Small intestine (tissue), 7 donors: ENCODE measurements around the gene NR2F1. TPM values are rescaled to one million over a fixed set of nuclear protein-coding genes. Genes with fewer than 3 reads are reported as not detected.

ENCODE experiments used
- DNase-seq, 2 donors: peaks; one replicate each; pipeline versions ENCODE4 v3.0.0 to v3.0.0-alpha.2; 2013
- FAIRE-seq: peaks from 2 replicates; lab custom pipeline; 2012; peaks lifted over from hg19 to GRCh38; lab: Jason Lieb, UNC
- H3K27ac ChIP-seq, 3 donors: one replicate each; pipeline ENCODE4 v1.5.1; 2013; ENCODE audit warnings: low read length in 2 of 3, mild to moderate bottlenecking in 2 of 3, control low read depth in 1 of 3, inconsistent platforms in 1 of 3, low read depth in 1 of 3, moderate library complexity in 1 of 3
- H3K27me3 ChIP-seq, 3 donors: one replicate each; pipeline ENCODE4 v1.6.1; 2013; ENCODE audit warnings: low read length in 3 of 3, inconsistent platforms in 1 of 3; ENCODE audit not compliant: control insufficient read depth in 3 of 3, insufficient read depth in 3 of 3
- H3K36me3 ChIP-seq, 3 donors: one replicate each; pipeline ENCODE4 v1.6.1; 2013; ENCODE audit warnings: low read length in 3 of 3, inconsistent platforms in 1 of 3, low read depth in 1 of 3, mild to moderate bottlenecking in 1 of 3, moderate library complexity in 1 of 3; ENCODE audit not compliant: control insufficient read depth in 3 of 3, insufficient read depth in 2 of 3
- H3K4me1 ChIP-seq, 3 donors: one replicate each; pipeline ENCODE4 v1.6.1; 2013; ENCODE audit warnings: low read length in 2 of 3, inconsistent platforms in 1 of 3, low read depth in 1 of 3, mild to moderate bottlenecking in 1 of 3, moderate library complexity in 1 of 3; ENCODE audit not compliant: control insufficient read depth in 3 of 3, insufficient read depth in 2 of 3
- H3K4me3 ChIP-seq, 3 donors: one replicate each; pipeline ENCODE4 v1.5.1; 2013; ENCODE audit warnings: low read length in 3 of 3, control low read depth in 1 of 3, inconsistent platforms in 1 of 3, low read depth in 1 of 3, mild to moderate bottlenecking in 1 of 3, moderate library complexity in 1 of 3
- H3K9me3 ChIP-seq, 2 donors: one replicate each; pipeline ENCODE4 v1.6.1; 2013; ENCODE audit warnings: low read depth in 1 of 2, low read length in 1 of 2; ENCODE audit not compliant: control insufficient read depth in 2 of 2, insufficient read depth in 1 of 2
- WGBS, 3 donors: extraction: QIAGEN DNeasy Blood & Tissue Kit; methylation state at CpG; one replicate each; pipeline ENCODE4 v1.1.7; 2013; 5-methylcytosine and 5-hydroxymethylcytosine counted together
- polyA plus RNA-seq, 4 donors: library from polyadenylated mRNA; stranded (reverse) in 3 of 4; unstranded in 1 of 4; fragments of 200-250 nt in 3 of 4; fragments of 120-200 nt in 1 of 4; gene quantifications; one replicate each; pipeline versions ENCODE4 v1.2.1 to v1.2.3, GENCODE V29; 2013
- donor health status: healthy with polysubstance abuse.
- donor health status: control.
- donor health status: control.
- donor health status: Bipolar disorder and iron deficiency.
- donor health status: healthy.

The NR2F1 gene
- polyA plus RNA-seq, 4 donors, result 0.67 to 12.1 (median 3.7) TPM

DNA sequence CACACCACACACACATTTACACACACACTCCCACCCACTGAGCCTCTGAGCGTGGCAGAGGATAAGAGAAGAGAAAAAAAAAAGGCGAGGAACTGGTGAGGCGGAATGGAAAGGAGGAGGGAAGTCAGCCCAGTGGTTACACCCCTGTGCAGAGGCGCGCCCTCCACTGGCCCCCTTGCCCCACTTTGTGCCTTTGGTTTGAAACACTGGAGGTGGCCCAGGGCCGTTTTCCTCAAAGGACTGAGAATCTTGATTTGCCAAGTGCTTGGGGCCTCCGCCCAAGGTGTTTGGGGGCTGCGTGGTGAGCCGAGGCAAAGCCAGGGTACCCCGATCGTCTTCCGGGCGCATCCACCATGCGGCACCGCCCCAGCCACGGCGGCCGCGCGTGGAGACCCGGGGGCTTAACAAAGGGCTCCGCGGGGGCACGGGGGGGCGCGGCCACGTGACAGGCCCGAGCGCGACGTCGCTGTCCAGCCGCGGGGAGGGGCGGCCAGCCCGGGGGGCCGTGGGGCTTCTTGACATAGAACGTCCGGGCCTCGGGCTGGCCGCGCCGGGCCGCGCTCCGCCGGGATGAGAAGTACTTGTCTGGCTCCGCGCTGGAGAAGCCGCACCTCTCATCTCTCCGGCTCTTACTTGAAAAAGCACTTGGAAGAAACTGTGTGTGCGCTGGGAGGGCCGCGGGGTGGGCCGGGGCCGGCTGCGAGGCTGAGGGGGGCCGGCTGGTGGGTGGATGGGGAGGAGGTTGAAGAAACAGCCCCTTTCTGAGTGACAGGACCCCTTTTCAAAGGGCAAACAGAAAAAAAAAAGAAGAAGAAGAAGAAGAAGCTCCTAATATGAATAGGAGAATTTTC lies 21.0 kb downstream of the NR2F1 start:
- DNase-seq, result peak in 1 of 2 donors; percentile 21
- peaks cover 0 to 8% (median 0%) of the 10 kb centered on the region in 3 donors for H3K4me1 ChIP-seq
- no peaks in the 10 kb centered on the region for H3K9me3 ChIP-seq
- no peak for FAIRE-seq
- no peaks in the 10 kb centered on the region for H3K36me3 ChIP-seq
- 9 to 15% (median 11%) methylated on average over 53 to 58 of the region's 58 CpGs for WGBS, 3 donors
- peaks cover 0 to 91% (median 37%) of the 10 kb centered on the region in 3 donors for H3K27me3 ChIP-seq
- no peak overlapping the region for H3K27ac ChIP-seq
- H3K4me3 ChIP-seq, result no peak overlapping the region

DNA sequence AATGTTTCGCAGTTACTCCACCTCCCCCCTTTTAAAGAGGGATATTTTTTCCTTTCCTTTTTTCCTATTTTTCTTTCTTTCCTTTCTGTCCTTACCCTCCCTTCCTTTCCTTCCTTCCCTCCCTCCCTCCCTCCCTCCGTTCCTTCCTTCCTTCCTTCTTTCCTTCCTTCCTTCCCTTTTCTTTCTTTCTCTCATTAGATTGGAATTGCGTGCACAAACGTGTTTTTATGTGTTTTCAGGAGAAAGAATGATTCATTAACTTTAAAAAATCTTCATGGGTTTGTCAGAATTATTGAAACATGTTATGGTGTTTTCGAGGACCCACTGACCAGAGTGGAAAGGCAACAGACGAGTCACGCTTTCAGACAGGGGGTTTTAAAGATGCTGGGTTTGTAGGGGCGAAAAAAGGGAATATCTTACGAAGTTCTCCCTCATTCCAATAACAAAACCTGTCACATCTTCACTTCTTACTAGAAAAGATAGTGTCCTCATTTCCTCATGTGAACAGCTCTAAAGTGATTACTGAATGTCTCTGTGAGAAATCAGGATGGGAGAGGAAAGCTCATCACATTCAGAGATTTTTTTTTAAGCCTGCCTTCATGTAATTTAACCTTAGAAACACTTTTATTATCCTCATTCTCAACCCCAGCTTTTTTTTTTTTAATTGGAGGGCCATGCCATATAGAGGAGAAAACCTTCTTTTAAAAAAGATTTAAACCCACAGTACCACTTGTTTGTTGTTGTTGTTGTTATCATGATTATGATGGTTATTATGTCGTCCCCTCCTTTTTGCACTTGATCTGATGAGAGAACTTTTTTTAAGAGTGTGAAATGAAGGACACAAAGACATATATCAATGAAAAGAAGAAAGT lies 21.9 kb downstream of the NR2F1 start:
- Histone ChIP-seq H3K27ac (no peak overlapping the region), H3K4me3 (no peak overlapping the region)
- no peak for FAIRE-seq

DNA sequence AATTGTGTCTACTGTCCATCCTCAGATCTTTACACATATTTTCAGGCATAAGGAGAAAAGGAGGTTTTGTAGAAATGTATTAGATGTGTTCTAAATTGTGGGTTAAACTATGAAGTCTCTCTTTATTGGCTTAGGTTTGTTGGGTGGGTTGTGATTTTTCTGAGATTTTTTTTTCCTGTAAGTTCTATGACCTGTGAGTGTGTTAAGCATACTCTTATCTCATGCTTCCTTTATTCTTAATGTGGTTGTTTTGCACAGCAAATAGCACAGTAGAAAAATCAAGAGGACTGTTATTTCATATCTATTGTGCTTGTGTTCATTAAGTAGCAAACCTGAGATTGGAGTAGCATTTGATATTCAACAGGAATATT lies 23.3 kb downstream of the NR2F1 start:
- peaks cover 0 to 8% (median 0%) of the 10 kb centered on the region in 3 donors for H3K4me1 ChIP-seq
- no peak for DNase-seq
- no peaks in the 10 kb centered on the region for H3K9me3 ChIP-seq
- FAIRE-seq, result no peak
- no peak overlapping the region for H3K27ac ChIP-seq
- peaks cover 0 to 87% (median 32%) of the 10 kb centered on the region in 3 donors for H3K27me3 ChIP-seq
- no peaks in the 10 kb centered on the region for H3K36me3 ChIP-seq
- no peak overlapping the region for H3K4me3 ChIP-seq

More for the DNA sequence above, 21.9 kb downstream of the NR2F1 start:
- Histone ChIP-seq H3K9me3 (no peaks in the 10 kb centered on the region), H3K36me3 (no peaks in the 10 kb centered on the region), H3K4me1 (peaks cover 0 to 8% (median 0%) of the 10 kb centered on the region in 3 donors), H3K27me3 (peaks cover 0 to 88% (median 31%) of the 10 kb centered on the region in 3 donors)
- 21 to 36% (median 28%) methylated on average over 10 of the region's 10 CpGs for WGBS, 3 donors
- DNase-seq, result peak in 1 of 2 donors; percentile 6

DNA sequence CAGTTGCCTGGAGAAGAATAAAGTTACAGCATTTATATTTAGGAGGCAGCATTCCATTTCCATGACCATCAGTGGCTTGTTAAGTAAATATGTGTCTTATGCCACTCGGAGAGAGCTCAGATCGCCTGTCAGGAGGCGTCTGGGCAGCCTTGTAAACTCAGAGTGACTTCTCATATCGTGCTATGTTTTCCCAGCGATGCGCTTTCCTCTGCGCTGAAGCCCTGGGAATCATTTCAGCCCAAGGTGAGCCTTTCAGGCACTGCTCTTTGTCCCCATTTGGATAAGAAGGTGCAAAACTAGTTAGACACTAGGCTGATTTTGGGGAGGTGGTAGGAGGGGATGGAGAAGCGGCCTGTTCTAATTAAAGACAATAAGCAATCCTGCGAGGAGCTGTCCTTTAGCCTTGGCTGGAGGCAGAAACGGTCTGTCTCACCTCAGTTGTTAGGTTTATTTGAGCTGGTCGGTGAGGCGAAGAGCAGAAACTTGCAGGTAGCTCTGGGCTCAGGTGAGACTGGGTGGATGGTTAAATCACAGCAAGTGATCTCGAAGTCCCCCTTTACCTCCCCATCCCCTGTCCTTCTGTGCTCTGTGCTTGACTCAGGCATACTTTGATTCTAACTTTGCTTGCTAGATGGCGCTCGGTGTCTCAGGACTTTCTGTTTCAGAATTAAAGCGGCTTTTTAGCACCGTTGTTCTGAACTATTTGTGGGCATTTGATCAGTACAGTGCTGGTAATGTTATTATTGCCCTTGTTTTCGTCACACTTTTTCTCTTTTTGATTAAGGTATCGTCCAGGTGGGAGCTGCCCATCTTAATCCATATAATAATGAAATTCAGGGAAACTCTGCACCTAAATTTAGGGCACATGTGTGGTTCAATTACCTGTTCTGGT lies 24.6 kb downstream of the NR2F1 start:
- Histone ChIP-seq H3K4me1 (peaks cover 0 to 7% (median 0%) of the 10 kb centered on the region in 3 donors), H3K9me3 (no peaks in the 10 kb centered on the region), H3K36me3 (no peaks in the 10 kb centered on the region), H3K27ac (no peak overlapping the region), H3K4me3 (no peak overlapping the region), H3K27me3 (peaks cover 0 to 85% (median 34%) of the 10 kb centered on the region in 3 donors)
- WGBS, 3 donors, result 7 to 11% (median 9%) methylated on average over 19 of the region's 19 CpGs
- peak; percentile 62 to 67 for DNase-seq
- FAIRE-seq, result no peak

DNA sequence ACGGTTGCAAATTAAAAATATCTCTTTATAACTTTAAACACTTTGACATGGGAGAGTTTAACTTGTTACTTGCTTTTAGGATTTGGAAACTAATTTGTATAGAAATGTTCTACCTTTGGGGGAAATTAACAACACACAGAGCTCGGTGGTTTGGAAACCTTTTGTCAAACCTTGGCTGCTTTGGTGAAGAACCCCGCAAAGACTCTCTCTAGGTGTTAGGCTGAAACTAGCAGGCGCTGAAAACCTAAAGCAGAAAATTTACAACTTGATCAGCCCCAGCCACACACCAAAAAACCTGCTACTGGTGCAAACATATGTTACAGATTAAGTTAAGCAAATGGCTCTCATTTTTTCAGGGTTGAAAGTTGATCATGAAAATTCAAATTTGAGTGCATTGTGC lies 25.8 kb downstream of the NR2F1 start:
- Histone ChIP-seq H3K27ac (no peak overlapping the region), H3K36me3 (no peaks in the 10 kb centered on the region), H3K27me3 (peaks cover 0 to 79% (median 31%) of the 10 kb centered on the region in 3 donors), H3K4me1 (peaks cover 0 to 6% (median 0%) of the 10 kb centered on the region in 3 donors), H3K4me3 (no peak overlapping the region), H3K9me3 (no peaks in the 10 kb centered on the region)
- peak in 1 of 2 donors; percentile 5 for DNase-seq
- FAIRE-seq, result no peak
- WGBS, 3 donors, result 6 to 13% (median 10%) methylated on average over 4 of the region's 4 CpGs

DNA sequence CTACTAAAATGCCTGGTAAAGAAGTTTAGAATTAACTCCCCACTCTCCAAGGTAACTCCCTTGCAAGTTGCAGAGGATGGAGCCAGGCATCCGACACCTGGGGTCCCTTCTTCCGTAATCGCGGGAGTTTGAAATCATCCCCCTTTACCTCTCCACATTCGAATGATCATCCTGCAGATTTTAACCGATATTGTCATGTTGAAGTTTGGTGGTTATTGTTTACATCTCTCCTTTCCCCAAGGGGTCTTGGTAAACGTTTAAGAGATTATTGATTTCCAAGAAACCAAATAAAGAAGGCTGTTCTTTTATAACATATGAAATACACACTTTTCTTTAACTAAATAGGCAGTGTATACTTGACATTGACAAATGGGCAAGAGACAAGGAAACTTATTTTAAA lies 26.7 kb downstream of the NR2F1 start:
- DNase-seq (no peak), FAIRE-seq (no peak)
- WGBS, 3 donors, result 10 to 14% (median 13%) methylated on average over 7 of the region's 7 CpGs
- peaks cover 0 to 4% (median 0%) of the 10 kb centered on the region in 3 donors for H3K4me1 ChIP-seq
- H3K36me3 ChIP-seq, result no peaks in the 10 kb centered on the region
- peaks cover 0 to 77% (median 28%) of the 10 kb centered on the region in 3 donors for H3K27me3 ChIP-seq
- no peak overlapping the region for H3K27ac ChIP-seq
- no peaks in the 10 kb centered on the region for H3K9me3 ChIP-seq
- H3K4me3 ChIP-seq, result no peak overlapping the region

DNA sequence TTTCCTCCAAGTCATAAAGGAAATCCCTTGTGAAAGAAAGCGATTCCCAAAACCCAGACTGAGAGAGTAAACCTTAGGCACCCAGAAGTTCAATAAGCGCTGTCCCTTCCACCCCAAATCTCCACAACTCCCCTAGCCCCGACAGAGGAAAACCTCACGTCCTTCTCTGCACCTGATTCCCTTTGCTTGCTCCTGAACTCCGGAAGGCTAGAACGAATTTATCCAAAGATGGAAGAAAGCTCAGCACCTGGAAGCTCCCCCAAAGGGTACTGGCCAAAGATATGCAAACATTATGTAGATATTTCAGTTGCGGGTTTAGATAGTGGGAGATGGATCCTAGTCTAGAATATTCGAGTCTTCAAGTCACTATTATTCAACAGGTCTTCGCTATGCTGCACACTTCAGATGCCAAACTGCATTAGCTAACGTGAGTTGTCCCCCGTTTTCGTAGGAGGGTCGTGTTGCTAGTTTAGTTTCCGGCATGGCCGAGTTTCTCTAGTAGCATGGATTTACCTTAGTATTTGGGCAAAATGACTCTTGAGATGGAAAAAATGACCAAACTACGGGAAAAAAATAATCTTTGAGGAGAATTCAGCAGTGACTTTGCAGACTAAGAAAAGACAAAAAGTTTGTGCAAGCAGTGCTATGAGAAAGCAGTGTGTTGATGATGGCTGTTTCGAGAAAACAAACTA lies 27.7 kb downstream of the NR2F1 start:
- 11 to 17% (median 12%) methylated on average over 17 of the region's 17 CpGs for WGBS, 3 donors
- no peak for FAIRE-seq
- no peak overlapping the region for H3K27ac ChIP-seq
- no peak overlapping the region for H3K4me3 ChIP-seq
- H3K36me3 ChIP-seq, result no peaks in the 10 kb centered on the region
- peak in 1 of 2 donors; percentile 17 for DNase-seq
- no peaks in the 10 kb centered on the region for H3K9me3 ChIP-seq
- H3K4me1 ChIP-seq, result peaks cover 0 to 4% (median 0%) of the 10 kb centered on the region in 3 donors
- peaks cover 0 to 67% (median 22%) of the 10 kb centered on the region in 3 donors for H3K27me3 ChIP-seq
